ENCODE results near the gene CALN1. TPM values are rescaled to one million over a fixed set of nuclear protein-coding genes. Genes with fewer than 3 reads are reported as not detected.

The CALN1 gene
- total and polyA plus RNA-seq, 2 experiments from 2014 or later: 7.6 to 14.5 TPM

- no peak for TF ChIP-seq CREB1 (CRISPR knock-in tag; IDR thresholded peaks at IDR 0.05; ENCODE audit: low read depth)
- no peak for TF ChIP-seq STAT1 (IDR thresholded peaks at IDR 0.05; ENCODE audit: unreplicated experiment)
Measured at GRCh38 chr7:72326811-72327210, 85.3 kb downstream of the CALN1 start (continued).

GRCh38 chr7:72326365-72326764 lies 85.8 kb downstream of the CALN1 start:
- no peak overlapping the region for H2AFZ ChIP-seq
- no peaks in the 10 kb centered on the region for H3K27me3 ChIP-seq (ENCODE audit: insufficient read depth)
- no peaks in the 10 kb centered on the region for H3K36me3 ChIP-seq (ENCODE audit: insufficient read depth)
- TF ChIP-seq POLR2AphosphoS5 (IDR thresholded peaks at IDR 0.05; ENCODE audit: low read depth): no peak
- TF ChIP-seq ETS1 (IDR thresholded peaks at IDR 0.05): no peak
- no peak for TF ChIP-seq ZNF114 (CRISPR knock-in tag; IDR thresholded peaks at IDR 0.05)
- TF ChIP-seq EZH2 (IDR thresholded peaks at IDR 0.05; ENCODE audit: low read depth, unreplicated experiment): no peak
- no peak for TF ChIP-seq CREB1 (CRISPR knock-in tag; IDR thresholded peaks at IDR 0.05; ENCODE audit: low read depth)
- no peak for TF ChIP-seq ZNF331 (CRISPR knock-in tag; IDR thresholded peaks at IDR 0.05; ENCODE audit: low read depth)
- no peak for TF ChIP-seq EZH2phosphoT487 (IDR thresholded peaks at IDR 0.05; ENCODE audit: unreplicated experiment)
- TF ChIP-seq REST (IDR thresholded peaks at IDR 0.05; ENCODE audit: unreplicated experiment): no peak
- no peak for TF ChIP-seq STAT1 (IDR thresholded peaks at IDR 0.05; ENCODE audit: unreplicated experiment)
- no peak for TF ChIP-seq NANOG (IDR thresholded peaks at IDR 0.05; ENCODE audit: borderline replicate concordance)
- no peak for TF ChIP-seq CTCF (conservative IDR thresholded peaks at IDR 0.05; ENCODE audit: low read depth in 2 of 2)
- no peak for TF ChIP-seq JUNB (IDR thresholded peaks at IDR 0.05; ENCODE audit: unreplicated experiment)
- TF ChIP-seq ZNF462 (CRISPR knock-in tag; IDR thresholded peaks at IDR 0.05): no peak
- H3K79me2 ChIP-seq (replicated peaks; ENCODE audit: insufficient read depth): peaks cover 63% of the 10 kb centered on the region
- no peaks in the 10 kb centered on the region for H3F3A ChIP-seq (replicated peaks; ENCODE audit: low read depth)
- Mint-ChIP-seq H3K9me3 (peaks cover 7% of the 10 kb centered on the region; the same call in 2 of the 3 replicates), H3K36me3 (ENCODE audit: low read depth) (peaks cover 24% of the 10 kb centered on the region), H3K27ac (no peak overlapping the region), H3K4me3 (no peak overlapping the region), H3K4me1 (no peaks in the 10 kb centered on the region), H3K27me3 (ENCODE audit: insufficient read depth, low read depth, poor library complexity) (peaks cover 2% of the 10 kb centered on the region)
- H3K9me2 ChIP-seq (ENCODE audit: insufficient read depth): no peaks in the 10 kb centered on the region
- peaks cover 3% of the 10 kb centered on the region for H4K20me1 ChIP-seq (replicated peaks; ENCODE audit: insufficient read depth)
- H3K4me3 ChIP-seq: no peak overlapping the region
- no peak for ATAC-seq
- no peak for DNase-seq (ENCODE audit: low spot score)
- H3K27ac ChIP-seq (ENCODE audit: low read depth): no peak overlapping the region
- H3K4me2 ChIP-seq: no peak overlapping the region
- no peaks in the 10 kb centered on the region for H3K4me1 ChIP-seq (ENCODE audit: insufficient read depth)

Data from GM23338 (cell line).